Hepatic stellate cell (primary cell): ENCODE results near the gene VLDLR.
"Not testable (repeated sequence)": the region's sequence is repeated elsewhere in the genome, so short reads cannot be mapped to it uniquely, and the experiment has no call there.

Experiments
- DNase-seq: peaks from one replicate; pipeline ENCODE4 v3.0.0; 2011; ENCODE audit warnings: low spot score

Gene VLDLR

DNA sequence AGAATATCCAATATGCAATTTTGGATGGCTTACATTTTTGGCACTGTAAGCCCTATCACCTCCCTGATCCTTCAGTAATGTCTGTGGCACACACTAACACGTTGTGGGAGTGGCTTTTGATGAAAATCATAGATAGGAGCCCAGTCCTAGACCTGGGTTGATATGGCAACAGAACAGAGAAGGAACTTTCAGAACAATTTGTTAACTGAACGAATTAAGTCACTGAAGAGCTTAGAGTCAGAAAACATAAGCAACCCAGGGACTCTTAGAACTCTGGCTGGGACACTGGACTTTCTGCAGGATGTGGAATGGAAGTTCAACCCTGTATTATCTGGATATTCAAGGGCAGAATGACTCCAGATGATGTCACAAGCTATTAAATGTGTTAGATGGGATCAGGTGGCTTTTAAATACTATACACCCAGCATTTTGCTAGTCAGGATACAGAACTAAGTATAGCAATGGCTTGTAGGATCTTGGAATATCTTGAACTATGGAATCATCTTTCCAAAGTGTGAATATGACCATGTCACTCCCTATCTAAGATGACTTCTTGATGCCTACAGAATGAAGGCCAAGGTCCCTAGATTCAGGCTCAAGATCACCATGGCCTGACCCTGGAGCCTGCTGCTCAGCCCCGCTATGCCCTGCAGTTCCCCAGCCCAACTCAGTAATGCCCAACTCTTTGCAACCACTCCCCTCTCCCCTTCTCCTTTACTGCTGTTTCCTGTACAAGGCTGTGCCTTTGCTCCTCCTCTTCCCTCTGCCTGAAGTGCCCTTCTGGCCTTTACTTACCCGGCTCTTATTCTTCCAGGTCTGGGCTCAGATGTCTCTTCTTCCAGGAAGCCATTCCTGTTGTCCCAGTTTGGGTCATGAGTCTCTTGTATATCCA lies 42.8 kb downstream of the VLDLR start:
- no peak for DNase-seq

DNA sequence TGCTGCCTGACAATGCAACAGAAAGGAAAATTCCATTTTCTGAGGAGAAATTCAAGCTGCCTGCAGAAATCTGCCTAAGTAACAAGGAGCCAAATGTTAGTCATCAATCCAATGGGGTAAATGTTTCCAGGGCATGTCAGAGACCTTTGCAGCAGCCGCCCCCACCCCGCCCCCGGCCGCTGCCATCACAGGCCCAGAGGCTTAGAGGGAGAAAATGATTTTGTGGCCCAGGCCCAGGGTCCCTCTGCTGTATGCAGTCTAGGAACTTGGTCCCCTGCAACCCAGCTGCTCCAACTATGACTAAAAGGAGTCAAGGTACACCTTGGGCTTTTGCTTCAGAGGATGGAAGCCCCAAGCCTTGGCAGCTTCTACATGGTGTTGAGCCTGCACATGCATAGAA lies 45.0 kb downstream of the VLDLR start:
- no peak for DNase-seq

DNA sequence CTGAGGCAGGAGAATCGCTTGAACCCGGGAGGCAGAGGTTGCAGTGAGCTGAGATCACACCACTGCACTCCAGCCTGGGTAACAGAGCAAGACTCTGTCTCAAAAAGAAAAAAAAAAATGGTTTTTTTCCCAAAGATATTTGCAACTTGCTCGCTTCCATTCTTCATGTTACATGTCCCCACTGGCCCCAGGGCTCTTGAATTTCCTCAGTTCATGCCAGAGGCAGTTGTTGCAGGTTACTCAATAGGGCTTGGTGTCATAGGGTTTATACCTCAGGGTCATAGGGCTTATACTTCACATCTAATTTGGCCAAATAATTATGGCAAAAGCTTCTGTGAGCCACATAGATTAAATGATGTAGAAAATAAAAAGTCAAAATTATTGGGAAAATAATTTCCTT lies 51.6 kb downstream of the VLDLR start:
- DNase-seq, result no peak

DNA sequence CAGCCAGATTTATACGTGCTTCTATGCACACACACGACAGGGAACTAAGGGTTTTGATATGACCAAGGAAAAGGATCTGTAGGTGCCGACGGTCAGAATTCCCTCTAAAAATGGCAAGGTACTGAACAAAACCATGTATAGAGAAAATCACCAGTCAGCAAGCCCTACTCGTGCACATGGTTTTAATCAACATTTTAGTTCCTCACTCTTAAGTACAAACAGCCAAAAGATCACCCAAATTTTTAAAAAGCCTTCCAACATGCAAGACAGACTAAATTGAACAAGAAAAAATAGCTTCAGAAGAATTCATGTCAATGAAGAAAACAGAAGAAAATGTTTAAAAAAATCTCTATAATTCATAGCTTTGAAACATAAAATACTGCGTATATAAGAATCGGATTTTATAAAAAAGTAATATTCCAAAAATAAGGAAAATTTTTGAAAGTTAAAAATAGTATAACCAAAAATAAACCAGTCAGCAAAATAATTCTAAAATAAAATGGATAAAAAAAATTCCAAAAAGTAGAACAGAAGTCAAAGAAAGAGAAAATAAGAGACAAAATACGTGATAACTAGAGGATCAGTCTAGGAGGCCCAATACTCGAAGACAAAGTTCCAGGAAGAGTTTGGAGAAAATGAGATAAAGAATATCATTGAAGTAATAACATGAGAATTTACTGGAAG lies 52.7 kb downstream of the VLDLR start:
- no peak for DNase-seq

DNA sequence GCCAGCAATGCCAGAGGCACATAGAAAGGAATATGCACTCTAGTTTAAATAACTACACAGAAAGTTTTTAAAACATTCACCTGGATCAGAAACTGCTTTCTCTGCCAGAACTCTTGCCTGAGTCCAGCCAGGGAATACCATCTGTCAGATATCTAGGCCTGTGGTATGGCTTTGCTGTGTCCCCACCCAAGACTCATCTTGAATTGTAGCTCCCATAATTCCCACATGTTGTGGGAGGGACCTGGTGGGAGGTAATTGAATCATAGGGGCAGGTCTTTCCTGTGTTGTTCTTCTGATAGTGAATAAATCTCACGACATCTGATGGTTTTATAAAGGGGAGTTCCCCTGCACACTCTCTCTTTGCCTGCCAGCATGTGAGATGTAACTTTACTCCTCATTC lies 54.2 kb downstream of the VLDLR start:
- DNase-seq, result no peak

DNA sequence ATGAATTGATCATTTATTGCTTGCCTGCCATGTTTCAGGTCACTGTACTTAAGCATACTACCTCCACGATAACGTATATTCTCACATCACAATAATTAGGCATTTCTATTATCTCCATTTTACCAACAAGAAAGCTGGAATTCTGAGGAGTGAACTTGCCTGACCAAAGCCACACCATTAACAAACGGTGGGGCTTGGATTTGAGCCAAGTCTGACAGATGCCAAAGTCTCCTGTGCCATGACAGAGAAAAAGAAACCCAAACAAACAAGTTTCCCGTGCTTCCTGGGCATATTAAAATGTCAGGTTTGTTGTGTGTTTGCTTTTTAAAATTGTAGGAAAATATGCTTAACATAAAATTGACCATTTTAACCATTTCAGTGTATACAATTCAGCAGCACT lies 54.9 kb downstream of the VLDLR start:
- DNase-seq, result no peak

DNA sequence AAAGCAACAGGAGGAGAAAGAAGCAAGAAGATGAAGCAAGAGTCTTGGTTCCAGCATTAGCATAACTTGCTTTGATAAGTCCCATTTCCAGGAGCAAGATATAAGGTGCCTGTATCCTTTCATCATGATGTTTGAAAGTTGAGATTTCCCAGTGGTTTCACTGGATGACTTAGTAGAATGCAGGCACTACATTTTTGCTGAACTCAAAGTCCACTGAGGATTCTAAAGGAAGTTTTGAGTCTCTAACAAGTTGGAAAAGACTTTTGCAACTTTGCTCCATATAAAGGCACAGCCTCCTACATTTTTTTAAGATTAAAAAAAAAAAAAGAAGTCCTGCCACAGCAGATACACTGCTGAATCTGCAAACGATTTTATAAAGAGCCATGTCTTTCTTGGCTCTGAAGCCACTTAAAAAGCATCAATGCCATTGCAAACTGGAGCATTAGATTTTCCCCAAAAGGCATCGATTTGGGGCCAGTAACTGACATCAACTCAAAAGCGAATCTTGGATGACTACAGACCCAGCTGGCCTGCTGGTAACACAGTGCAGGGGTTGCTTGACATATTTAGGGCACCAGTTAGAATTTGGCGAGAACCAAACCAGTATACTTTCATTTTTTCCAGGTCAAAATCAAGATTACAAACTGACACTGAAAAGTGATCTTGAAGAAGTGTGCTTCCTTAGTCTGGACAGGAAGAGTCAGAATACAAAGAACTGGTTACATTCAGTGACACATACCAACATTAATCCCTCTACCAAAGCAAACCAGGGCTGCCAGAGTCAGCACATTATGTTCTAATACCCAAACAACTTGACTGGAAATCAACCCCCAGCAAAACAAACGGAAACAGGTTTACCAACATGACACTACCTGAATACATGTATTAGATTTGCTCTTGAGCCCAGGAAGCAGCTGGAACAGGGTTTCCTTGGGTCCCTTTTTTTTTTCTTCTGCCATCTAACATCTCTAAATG lies 56.6 kb downstream of the VLDLR start:
- no peak for DNase-seq

DNA sequence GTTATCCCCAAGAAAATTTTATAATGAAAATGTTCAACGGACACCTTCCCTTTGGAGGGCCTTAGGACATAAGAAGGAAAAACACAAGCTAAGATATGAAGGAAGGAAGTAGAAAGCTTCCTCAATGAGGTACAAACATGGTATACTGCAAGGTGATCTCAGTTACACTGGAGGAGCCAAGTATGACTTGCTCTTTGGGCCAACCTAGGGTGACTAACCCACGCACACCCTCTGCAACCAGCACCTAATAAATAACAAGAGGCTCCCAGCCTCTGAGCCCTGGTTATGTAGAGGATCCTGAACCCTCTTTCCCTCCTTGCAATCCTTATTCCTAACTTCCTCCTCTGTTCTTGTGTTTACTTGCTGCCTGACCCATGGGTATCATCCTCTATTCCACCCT lies 57.4 kb downstream of the VLDLR start:
- no peak for DNase-seq

DNA sequence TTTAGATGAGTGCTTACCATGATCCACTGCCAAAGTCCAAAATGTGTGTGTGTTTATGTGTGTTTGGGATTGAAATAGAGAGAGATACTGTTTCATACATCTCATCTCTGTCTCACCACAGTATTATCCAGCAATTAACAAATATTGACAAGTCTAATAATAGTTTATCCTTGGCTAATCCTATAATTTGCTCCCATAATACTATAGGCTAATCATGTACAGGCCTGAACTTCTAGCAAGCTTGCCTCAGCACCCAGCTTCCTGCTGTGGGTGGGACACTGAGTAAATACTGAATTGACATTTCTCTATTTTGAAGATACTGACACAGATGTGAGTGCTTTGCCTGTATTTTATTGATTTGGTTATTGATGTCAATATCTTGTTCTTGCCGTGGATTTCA lies 60.4 kb downstream of the VLDLR start:
- no peak for DNase-seq

DNA sequence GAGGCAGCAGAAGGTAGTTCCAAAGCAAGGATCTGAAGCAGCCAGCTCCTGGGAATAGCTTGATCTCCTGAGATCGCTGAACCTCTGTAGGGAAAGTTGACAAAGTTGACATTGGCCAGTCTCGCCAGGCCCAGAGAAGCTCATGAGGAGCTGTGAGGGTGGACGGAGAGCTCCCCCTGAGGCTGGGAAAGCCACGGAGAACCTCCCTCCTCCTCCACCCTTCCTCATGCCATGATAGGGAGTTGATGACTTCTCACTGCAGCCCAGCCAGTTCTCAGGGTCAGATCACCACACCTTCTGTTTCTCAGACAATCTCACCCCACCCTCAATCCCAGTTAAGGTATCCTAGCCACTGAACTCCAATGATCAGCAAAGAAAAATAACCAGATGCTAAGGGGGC lies 65.3 kb downstream of the VLDLR start:
- DNase-seq, result no peak

DNA sequence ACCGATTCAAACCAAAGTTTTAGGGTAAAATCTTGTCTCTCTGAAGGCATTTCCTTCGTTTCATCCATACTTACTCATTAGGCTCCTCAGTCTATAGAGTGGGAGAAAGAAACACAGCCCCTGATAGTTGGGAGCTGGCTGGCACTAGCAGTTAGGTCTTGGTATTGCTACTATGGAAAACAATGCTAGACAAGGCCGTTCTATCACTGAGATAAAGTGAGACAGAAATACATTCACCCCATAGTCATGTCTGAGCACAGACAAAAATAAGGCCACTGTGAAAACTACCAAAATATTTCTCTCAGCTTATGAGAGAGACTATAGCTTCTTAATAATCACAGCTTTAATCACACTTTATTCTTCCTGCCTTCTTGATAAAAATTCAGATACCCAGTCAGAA lies 67.0 kb downstream of the VLDLR start:
- DNase-seq, result no peak

DNA sequence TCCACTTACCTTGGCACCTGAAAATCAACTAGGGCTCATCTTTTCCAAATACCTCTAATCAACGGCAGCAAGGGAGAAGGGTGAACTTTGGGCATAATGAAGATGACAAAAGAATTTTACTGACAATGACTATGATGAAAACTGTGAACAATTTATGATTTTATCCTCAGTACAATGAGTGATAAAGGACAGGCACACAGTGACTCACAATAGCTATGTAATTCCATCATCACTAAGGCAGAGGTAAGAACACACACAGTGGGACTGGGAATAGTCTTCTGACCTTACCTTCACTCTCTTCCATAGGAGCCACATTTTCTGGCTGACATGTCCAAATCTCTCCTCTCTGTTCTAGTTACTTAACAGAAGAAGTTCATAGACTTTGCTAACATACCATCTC lies 69.6 kb downstream of the VLDLR start:
- DNase-seq, result no peak

DNA sequence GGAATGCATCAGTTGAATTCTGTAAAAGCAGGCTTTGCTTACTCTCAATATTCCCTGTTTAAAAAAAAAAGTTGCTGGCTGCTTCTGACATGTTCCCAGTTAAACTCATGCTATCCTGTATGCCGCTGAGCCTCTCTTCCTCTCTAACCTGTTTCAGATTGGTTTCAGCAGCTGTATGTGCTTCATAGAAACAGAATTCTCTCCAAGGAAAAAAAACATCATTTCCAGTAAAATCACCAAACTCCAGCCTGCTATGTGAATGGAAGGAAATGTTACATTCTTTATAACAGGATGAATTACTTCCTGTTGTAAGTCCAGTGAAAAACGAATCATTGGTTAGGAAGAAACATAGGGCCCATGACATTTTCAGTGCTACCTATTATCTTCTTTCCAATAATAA lies 70.0 kb downstream of the VLDLR start:
- no peak for DNase-seq

DNA sequence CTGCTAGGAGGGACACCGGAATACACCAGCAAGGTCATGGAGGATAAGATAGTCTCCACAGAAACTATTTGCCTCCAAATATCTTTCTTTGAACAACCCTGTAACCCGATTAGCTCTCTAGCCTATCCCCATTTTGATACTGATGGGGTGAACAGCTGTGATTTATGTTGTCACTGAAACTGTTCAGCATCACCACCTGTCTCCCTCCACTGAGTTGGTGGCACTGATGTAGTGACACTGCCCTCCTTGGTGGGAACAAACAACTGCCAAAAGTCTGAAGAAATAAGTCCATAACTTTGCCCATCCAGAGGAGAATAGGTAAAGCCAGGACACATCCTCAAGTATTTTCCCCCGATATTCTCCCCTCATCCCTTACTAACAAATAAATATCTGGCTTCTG lies 71.5 kb downstream of the VLDLR start:
- DNase-seq, result no peak

DNA sequence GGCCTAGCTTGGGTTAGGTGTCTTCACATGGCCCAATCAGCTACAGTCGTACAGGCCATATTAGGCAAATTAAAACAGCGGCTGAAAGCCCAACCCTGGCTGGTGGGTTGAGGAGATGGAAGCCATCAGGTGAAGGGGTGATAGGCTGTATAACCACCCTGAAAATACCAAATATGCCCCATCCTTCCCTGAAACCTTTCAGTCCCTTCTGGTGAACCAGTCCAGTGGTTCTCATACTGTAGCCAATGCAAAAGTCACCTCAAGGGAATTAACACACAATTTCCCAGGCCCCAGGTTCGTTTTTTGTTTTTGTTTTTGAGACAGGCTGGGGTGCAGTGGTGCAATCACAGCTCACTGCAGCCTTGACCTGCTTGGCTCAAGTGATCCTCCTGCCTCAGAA lies 75.9 kb downstream of the VLDLR start:
- no peak for DNase-seq

DNA sequence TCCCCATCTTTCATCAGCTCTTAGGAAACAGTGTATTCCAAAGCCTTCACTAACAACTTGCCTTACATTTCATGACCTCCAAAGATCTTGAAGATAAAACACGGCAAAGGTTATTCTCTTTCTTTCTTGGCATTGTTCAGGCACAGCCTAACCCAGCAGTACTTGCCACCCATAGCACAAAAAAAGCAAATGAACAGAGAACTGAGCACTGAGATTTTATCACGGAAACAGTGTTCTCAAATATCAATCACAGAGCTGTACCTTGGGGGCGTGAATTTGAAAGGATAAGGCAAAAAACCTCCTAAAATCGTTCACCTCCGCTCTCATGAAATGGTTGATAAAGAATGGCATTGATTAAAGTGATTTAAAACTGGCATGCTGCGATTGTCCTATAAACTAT lies 78.8 kb downstream of the VLDLR start:
- no peak for DNase-seq

DNA sequence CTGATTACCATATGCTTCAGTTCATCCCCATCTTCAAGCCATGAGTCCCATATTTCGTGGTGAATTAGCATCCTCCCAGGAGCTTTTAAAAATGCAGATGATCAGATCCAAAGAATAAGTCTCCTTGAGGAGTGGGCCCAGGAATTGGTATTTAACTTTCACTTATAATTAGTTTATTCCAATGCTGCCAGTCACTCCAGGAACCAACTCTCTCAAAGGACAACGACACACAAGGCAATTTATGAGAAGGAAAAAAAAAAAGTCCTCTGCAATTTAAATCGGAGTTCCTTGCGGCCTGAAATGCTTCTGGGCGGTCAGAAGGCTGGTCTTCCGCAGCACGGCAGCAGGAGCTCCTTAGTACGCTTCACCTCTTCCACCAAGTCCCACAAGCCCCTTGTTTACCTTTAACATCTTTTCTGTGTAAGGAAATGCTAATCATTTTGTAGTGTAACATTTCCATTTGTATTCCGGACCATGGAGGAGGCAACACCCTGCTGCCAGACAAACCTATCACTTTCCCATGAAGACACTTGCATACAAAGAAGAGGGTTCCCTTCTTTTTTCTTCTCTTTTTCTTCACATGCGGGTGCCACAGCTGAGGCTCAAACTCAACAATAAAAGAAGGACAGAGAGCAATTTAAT lies 79.4 kb downstream of the VLDLR start:
- DNase-seq, result no peak

DNA sequence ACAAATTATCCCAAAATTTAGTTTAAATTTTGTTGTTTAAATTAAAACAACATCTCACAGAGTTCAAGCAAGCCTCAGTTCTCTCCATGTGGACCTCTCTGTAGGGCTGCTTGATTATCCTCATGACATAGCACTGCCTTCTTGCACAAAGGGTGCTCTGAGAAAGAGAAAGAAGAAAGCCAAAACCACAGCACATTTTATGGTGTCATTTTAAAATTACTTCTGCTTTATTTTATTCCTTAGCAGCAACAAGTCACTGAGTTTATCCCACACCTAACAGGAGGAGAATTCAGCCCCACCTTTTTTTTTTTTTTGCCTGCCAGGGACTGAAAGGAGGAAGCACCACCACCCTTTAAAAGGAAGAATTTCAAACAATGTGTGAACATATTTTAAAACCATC lies 82.9 kb downstream of the VLDLR start:
- DNase-seq, result no peak

DNA sequence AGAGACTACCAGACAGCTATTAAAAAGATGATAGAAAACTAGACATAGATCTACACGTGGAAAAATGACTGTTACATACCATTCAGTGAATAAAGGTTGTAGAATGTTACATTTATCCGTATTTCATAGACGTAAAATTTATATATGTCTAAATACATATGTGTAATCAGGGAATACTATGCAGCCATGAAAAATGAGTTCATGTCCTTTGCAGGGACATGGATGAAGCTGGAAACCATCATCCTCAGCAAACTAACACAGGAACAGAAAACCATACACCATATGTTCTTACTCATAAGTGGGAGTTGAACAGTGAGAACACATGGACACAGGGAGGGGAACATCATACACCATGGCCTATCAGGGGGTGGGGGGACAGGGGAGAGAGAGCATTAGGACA lies 85.7 kb downstream of the VLDLR start:
- not testable (repeated sequence) for DNase-seq
